NCI-H2029 (cell line): Measurements from ENCODE around the gene KRT2.

Experiments
- DNase-seq: peaks from one replicate; lab custom pipeline; 2025; lab: John Stamatoyannopoulos, UW

Gene KRT2

GRCh38 chr12:52637299-52637698 lies 14.7 kb downstream of the KRT2 start:
- no peak for DNase-seq

GRCh38 chr12:52636592-52637258 lies 15.3 kb downstream of the KRT2 start:
- DNase-seq, result no peak

- no peak for DNase-seq
Measured at GRCh38 chr12:52636189-52636588, 15.8 kb downstream of the KRT2 start.

- DNase-seq, result peak; percentile 95
Measured at GRCh38 chr12:52634266-52635056, 17.6 kb downstream of the KRT2 start.

- peak; percentile 67 for DNase-seq
Measured at GRCh38 chr12:52633383-52633782, 18.6 kb downstream of the KRT2 start.

- no peak for DNase-seq
Measured at GRCh38 chr12:52632656-52633055, 19.4 kb downstream of the KRT2 start.

- no peak for DNase-seq
Measured at GRCh38 chr12:52631676-52632459, 20.1 kb downstream of the KRT2 start.

- DNase-seq, result no peak
Measured at GRCh38 chr12:52631264-52631663, 20.7 kb downstream of the KRT2 start.

- no peak for DNase-seq
Measured at GRCh38 chr12:52630599-52631200, 21.3 kb downstream of the KRT2 start.

- DNase-seq, result no peak
Measured at GRCh38 chr12:52630008-52630500, 22.0 kb downstream of the KRT2 start.

- DNase-seq, result no peak
Measured at GRCh38 chr12:52629281-52630007, 22.6 kb downstream of the KRT2 start.

GRCh38 chr12:52628841-52629240 lies 23.2 kb downstream of the KRT2 start:
- DNase-seq, result no peak

- no peak for DNase-seq
Measured at GRCh38 chr12:52628111-52628507, 23.9 kb downstream of the KRT2 start.

GRCh38 chr12:52627395-52628110 lies 24.5 kb downstream of the KRT2 start:
- no peak for DNase-seq

GRCh38 chr12:52622349-52622748 lies 29.7 kb downstream of the KRT2 start:
- no peak for DNase-seq

- DNase-seq, result no peak
Measured at GRCh38 chr12:52618866-52619265, 33.1 kb downstream of the KRT2 start.

- no peak for DNase-seq
Measured at GRCh38 chr12:52618216-52618615, 33.8 kb downstream of the KRT2 start, which contains the start of gene KRT73. KRT73 (minus strand) TSS chr12:52618559; CDS start chr12:52618524, 35 bp downstream.

- DNase-seq, result no peak
Measured at GRCh38 chr12:52617403-52617785, 34.6 kb downstream of the KRT2 start.

GRCh38 chr12:52616680-52617402 lies 35.2 kb downstream of the KRT2 start:
- no peak for DNase-seq

GRCh38 chr12:52615912-52616311 lies 36.1 kb downstream of the KRT2 start:
- DNase-seq, result no peak
